Cardiac fibroblast (primary cell): ENCODE data around the gene PAGR1.
"Not testable (repeated sequence)": the region's sequence is repeated elsewhere in the genome, so short reads cannot be mapped to it uniquely, and the experiment has no call there.

ENCODE experiments used
- DNase-seq, 2 donors: peaks; one replicate each; pipeline versions ENCODE4 v3.0.0 to v3.0.0-alpha.2; 2010; ENCODE audit warnings: low read depth in 2 of 2
- H3K4me3 ChIP-seq, 2 donors: replicated peaks in 1 of 2; 1 replicate in 1 of 2; 2 replicates in 1 of 2; pipeline ENCODE4 v1.5.1; 2011; ENCODE audit warnings: low read depth in 2 of 2, low read length in 2 of 2, mild to moderate bottlenecking in 2 of 2, moderate library complexity in 1 of 2
- CTCF ChIP-seq: IDR thresholded peaks from one replicate; pipeline ENCODE4 v1.5.1; 2011; ENCODE audit warnings: low read depth, mild to moderate bottlenecking, low read length, inconsistent platforms

PAGR1 gene

GRCh38 chr16:29789775-29790182 lies 26.2 kb upstream of the PAGR1 start:
- H3K4me3 ChIP-seq, result peak overlapping the region; percentile 96 to 97
- DNase-seq, result no peak
- TF ChIP-seq CTCF, result no peak

GRCh38 chr16:29790183-29790948 lies 25.6 kb upstream of the PAGR1 start, which contains the start of gene KIF22:
TSS of gene KIF22 (plus strand) at chr16:29790751. CDS start at chr16:29790760, 9 bp downstream.
- TF ChIP-seq CTCF, result peak; percentile 73
- DNase-seq, result peak; percentile 99
- peak within 1 kb of the TSS; percentile 96 to 97 for H3K4me3 ChIP-seq

- TF ChIP-seq CTCF, result no peak
- peak overlapping the region; percentile 96 to 97 for H3K4me3 ChIP-seq
- DNase-seq, result peak in 1 of 2 donors; percentile 16
Observed at GRCh38 chr16:29790949-29791844, 24.8 kb upstream of the PAGR1 start.

GRCh38 chr16:29791845-29792807 lies 23.8 kb upstream of the PAGR1 start:
- no peak for TF ChIP-seq CTCF
- DNase-seq, result no peak
- H3K4me3 ChIP-seq, result peak overlapping the region in 1 of 2 donors; percentile 97

- not testable (repeated sequence) for DNase-seq, H3K4me3 ChIP-seq
Observed at GRCh38 chr16:29793153-29793552, 22.8 kb upstream of the PAGR1 start.

GRCh38 chr16:29794231-29794710 lies 21.7 kb upstream of the PAGR1 start:
- TF ChIP-seq CTCF, result no peak
- H3K4me3 ChIP-seq, result no peak overlapping the region
- no peak for DNase-seq
